DND-41 (cell line): ENCODE measurements around the gene FUOM.

Experiments
- ATAC-seq: fragments of 200-7000 bp; cut with Tn5 transposase; 3 replicates; pipeline ENCODE4 v1.9.1; 2021; ENCODE audit warnings: low read depth; ENCODE audit not compliant: insufficient read depth
- DNase-seq: peaks from one replicate; pipeline ENCODE4 v3.0.0-alpha.2; 2020
- H2AFZ ChIP-seq: 2 replicates; pipeline ENCODE4 v1.6.0; 2012; ENCODE audit warnings: low read depth, low read length
- H3K27ac ChIP-seq: 2 replicates; pipeline ENCODE4 v1.5.1; 2012; ENCODE audit warnings: low read length, inconsistent platforms
- H3K27me3 ChIP-seq: fragments of 200-600 bp; sonication (generic); 2 replicates; pipeline ENCODE4 v1.6.0; 2012; ENCODE audit warnings: low read length, mild to moderate bottlenecking, inconsistent platforms; ENCODE audit not compliant: insufficient read depth, poor library complexity
- H3K36me3 ChIP-seq: 2 replicates; pipeline ENCODE4 v1.5.1; 2012; ENCODE audit warnings: low read length, inconsistent platforms; ENCODE audit not compliant: insufficient read depth
- H3K4me1 ChIP-seq: 2 replicates; pipeline ENCODE4 v1.5.1; 2012; ENCODE audit warnings: mild to moderate bottlenecking, low read length; ENCODE audit not compliant: insufficient read depth
- H3K4me2 ChIP-seq: 2 replicates; pipeline ENCODE4 v1.6.0; 2012; ENCODE audit warnings: mild to moderate bottlenecking, moderate library complexity, low read length, inconsistent platforms; ENCODE audit not compliant: insufficient read depth
- H3K4me3 ChIP-seq, 2 experiments: fragments of 200-600 bp in 1 of 2; shearing (Covaris generic) in 1 of 2; 2 replicates each; pipeline ENCODE4 v1.5.1; 2012 to 2016; ENCODE audit warnings: inconsistent platforms in 2 of 2, low read length in 2 of 2, mild to moderate bottlenecking in 2 of 2, low read depth in 1 of 2, moderate library complexity in 1 of 2
- H3K79me2 ChIP-seq: 2 replicates; pipeline ENCODE4 v1.6.0; 2012; ENCODE audit warnings: low read length, inconsistent platforms; ENCODE audit not compliant: insufficient read depth
- H3K9ac ChIP-seq: 2 replicates; pipeline ENCODE4 v1.6.0; 2012; ENCODE audit warnings: low read depth, mild to moderate bottlenecking, inconsistent platforms, low read length, moderate library complexity
- H3K9me3 ChIP-seq: 2 replicates; pipeline ENCODE4 v1.5.1; 2012; ENCODE audit warnings: low read length, moderate library complexity, mild to moderate bottlenecking, inconsistent platforms; ENCODE audit not compliant: insufficient read depth, severe bottlenecking
- H4K20me1 ChIP-seq: 2 replicates; pipeline ENCODE4 v1.6.0; 2012; ENCODE audit warnings: low read length; ENCODE audit not compliant: insufficient read depth
- EZH2 ChIP-seq: IDR thresholded peaks from 3 replicates; pipeline ENCODE4 v1.6.1; 2012; ENCODE audit warnings: borderline replicate concordance, low read depth, mild to moderate bottlenecking, moderate library complexity, low read length, inconsistent platforms; ENCODE audit not compliant: severe bottlenecking
- TF ChIP-seq, protein P1 (sequence below): IDR thresholded peaks from 2 replicates; pipeline ENCODE4 v1.5.1; 2012; ENCODE audit warnings: borderline replicate concordance, low read length, moderate library complexity, mild to moderate bottlenecking; ENCODE audit not compliant: poor library complexity, severe bottlenecking; ENCODE audit errors: extremely low read depth

FUOM gene

DNA sequence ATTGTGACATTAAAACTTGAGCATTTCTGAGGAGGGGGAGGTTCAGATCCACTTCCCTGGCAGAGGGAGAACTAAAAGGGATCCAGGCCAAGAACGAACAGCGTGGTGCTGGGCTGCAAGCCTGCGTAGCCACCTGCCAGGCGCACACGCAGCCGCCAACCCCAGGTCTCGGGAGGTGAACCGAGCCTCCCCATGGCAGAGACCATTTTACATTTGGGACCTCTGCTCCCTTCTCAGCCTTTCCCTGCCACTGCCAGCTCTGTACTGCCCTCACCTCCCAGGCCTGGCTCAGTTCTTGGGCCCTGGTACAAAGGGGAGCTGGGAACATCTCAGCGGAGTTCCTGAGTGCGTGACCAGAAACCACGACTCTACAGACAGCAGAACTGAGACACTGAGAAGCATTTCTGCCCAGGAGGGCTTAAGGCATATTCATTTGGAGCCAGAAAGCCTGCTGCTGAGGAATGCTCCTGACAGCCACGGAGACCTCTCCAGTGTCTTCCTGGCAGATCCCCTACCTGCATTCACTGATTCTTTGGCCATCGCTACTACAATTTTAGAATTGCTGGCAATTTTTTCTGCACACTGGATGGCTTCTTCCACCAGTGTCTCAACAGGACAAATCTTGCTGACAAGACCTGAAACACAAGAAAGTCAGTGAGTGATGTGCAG, 7.8 kb upstream of the FUOM start:
- DNase-seq (no peak), ATAC-seq (no peak)
- Histone ChIP-seq H3K27ac (no peak overlapping the region), H4K20me1 (no peaks in the 10 kb centered on the region; the same call in 1 of the 2 replicates), H2AFZ (no peak overlapping the region), H3K36me3 (peaks cover 74% of the 10 kb centered on the region), H3K79me2 (no peaks in the 10 kb centered on the region), H3K4me2 (no peak overlapping the region), H3K4me3 (no peak overlapping the region), H3K27me3 (no peaks in the 10 kb centered on the region), H3K9me3 (no peaks in the 10 kb centered on the region), H3K9ac (no peak overlapping the region), H3K4me1 (no peaks in the 10 kb centered on the region)
- TF ChIP-seq EZH2, result no peak
- TF ChIP-seq, protein P1, sequence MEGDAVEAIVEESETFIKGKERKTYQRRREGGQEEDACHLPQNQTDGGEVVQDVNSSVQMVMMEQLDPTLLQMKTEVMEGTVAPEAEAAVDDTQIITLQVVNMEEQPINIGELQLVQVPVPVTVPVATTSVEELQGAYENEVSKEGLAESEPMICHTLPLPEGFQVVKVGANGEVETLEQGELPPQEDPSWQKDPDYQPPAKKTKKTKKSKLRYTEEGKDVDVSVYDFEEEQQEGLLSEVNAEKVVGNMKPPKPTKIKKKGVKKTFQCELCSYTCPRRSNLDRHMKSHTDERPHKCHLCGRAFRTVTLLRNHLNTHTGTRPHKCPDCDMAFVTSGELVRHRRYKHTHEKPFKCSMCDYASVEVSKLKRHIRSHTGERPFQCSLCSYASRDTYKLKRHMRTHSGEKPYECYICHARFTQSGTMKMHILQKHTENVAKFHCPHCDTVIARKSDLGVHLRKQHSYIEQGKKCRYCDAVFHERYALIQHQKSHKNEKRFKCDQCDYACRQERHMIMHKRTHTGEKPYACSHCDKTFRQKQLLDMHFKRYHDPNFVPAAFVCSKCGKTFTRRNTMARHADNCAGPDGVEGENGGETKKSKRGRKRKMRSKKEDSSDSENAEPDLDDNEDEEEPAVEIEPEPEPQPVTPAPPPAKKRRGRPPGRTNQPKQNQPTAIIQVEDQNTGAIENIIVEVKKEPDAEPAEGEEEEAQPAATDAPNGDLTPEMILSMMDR, result no peak

DNA sequence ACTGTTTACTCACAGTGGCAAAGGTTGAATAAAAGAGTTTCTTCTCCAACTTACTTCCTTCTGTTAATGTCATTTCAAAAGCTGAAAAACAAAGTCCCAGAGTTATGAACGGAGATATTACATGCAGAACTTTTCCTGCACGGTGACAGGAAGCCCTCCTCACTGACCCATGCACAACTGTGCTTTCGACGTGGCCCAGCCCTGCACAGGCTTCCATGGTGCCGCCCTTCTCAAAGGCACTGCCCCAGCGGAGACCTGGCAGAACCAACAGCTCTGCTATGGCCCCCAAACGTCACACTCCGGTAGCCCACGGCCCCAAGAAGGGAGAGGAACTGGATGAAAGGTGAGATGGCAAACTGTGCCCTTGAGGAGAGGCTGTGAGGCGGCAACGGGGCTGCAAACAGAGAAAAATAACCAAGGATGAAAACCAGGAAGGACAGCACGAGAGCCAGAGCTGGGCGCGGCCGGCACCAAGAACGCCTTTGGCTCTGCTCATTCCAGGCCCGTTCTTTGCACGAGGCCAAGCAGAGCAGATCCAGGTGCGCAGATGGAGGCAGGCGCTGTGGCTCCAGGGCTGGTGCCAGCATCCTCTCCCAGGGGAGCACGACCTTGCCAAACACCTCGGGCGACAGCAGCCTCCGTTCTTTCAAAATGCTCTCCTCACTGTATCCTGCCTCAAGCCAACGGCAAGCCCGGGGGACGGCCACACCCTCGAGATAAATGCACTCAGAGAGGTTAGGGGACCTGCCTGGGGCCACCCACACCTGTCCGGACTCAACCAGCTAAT, 7.0 kb upstream of the FUOM start:
- H3K4me2 ChIP-seq, result no peak overlapping the region
- no peaks in the 10 kb centered on the region for H3K27me3 ChIP-seq
- ATAC-seq (no peak), DNase-seq (no peak)
- H3K36me3 ChIP-seq, result peaks cover 66% of the 10 kb centered on the region
- no peaks in the 10 kb centered on the region for H3K4me1 ChIP-seq
- no peak for TF ChIP-seq EZH2
- TF ChIP-seq, protein P1, result no peak
- H2AFZ ChIP-seq, result no peak overlapping the region
- no peaks in the 10 kb centered on the region; the same call in 1 of the 2 replicates for H4K20me1 ChIP-seq
- H3K27ac ChIP-seq, result no peak overlapping the region
- H3K9ac ChIP-seq, result no peak overlapping the region
- no peaks in the 10 kb centered on the region for H3K79me2 ChIP-seq
- H3K4me3 ChIP-seq, result no peak overlapping the region
- H3K9me3 ChIP-seq, result no peaks in the 10 kb centered on the region

DNA sequence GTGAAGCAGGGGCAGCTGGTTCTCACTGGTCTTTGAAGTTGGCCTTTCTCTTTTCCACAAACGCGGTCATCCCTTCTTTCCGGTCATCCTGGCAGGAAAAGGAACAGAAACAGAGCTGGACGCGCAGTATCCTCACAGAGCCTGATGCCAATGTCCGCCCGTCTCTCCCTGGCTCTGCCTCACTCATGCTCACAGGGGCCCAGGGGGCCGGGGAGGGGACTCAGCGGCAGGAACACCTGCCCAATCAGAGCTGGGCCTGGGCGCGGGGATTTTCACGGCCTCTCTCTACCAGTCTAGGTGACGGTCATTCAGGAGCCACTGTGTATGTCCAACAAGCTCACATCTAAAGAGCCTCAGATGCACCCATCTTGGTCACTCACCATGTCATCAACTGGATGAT, 5.0 kb upstream of the FUOM start:
- Histone ChIP-seq H4K20me1 (no peaks in the 10 kb centered on the region; the same call in 1 of the 2 replicates), H2AFZ (no peak overlapping the region), H3K79me2 (no peaks in the 10 kb centered on the region), H3K27me3 (no peaks in the 10 kb centered on the region), H3K9me3 (no peaks in the 10 kb centered on the region), H3K4me3 (no peak overlapping the region), H3K9ac (no peak overlapping the region), H3K4me2 (no peak overlapping the region), H3K4me1 (no peaks in the 10 kb centered on the region), H3K36me3 (peaks cover 47% of the 10 kb centered on the region), H3K27ac (no peak overlapping the region)
- TF ChIP-seq, protein P1, result no peak
- ATAC-seq (no peak), DNase-seq (no peak)
